ENCODE results near the gene INPP5B. TPM values are rescaled to one million over a fixed set of nuclear protein-coding genes. Genes with fewer than 3 reads are reported as not detected.

Gene INPP5B
- total RNA-seq, 2 experiments from 2014 or later = 44.0 to 48.8 TPM

DNA sequence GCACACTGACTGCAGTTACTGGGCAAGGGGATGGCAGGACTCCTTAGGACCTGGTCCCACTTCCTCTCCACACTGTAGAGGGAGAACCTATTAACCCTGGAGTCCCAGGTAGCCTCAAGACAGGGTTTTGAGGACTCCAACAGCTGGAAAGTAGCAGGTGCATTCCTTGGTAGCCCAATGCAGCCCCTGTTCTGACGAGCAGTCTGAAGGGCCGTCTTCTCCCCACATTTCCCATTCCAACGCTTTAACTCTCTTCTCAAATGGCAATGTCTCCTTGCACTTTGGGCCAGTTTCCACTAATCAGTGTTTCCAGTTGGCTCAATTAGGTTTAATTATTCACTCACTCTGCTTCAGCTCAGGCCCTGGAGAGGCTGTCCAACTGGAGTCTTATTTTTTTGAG is 8.8 kb upstream of the INPP5B start:
- no peaks in the 10 kb centered on the region for H3K9me3 Mint-ChIP-seq
- DNase-seq = no peak
- peaks cover 3% of the 10 kb centered on the region for H3K4me1 Mint-ChIP-seq
- peaks cover 12% of the 10 kb centered on the region for H3K36me3 Mint-ChIP-seq
- H3K4me3 Mint-ChIP-seq = no peak overlapping the region
- H3K27ac Mint-ChIP-seq = no peak overlapping the region
- no peak for ATAC-seq (ENCODE audit: low read depth)
- H3K27me3 Mint-ChIP-seq = no peaks in the 10 kb centered on the region
- POLR2A ChIA-PET = no interaction called here

DNA sequence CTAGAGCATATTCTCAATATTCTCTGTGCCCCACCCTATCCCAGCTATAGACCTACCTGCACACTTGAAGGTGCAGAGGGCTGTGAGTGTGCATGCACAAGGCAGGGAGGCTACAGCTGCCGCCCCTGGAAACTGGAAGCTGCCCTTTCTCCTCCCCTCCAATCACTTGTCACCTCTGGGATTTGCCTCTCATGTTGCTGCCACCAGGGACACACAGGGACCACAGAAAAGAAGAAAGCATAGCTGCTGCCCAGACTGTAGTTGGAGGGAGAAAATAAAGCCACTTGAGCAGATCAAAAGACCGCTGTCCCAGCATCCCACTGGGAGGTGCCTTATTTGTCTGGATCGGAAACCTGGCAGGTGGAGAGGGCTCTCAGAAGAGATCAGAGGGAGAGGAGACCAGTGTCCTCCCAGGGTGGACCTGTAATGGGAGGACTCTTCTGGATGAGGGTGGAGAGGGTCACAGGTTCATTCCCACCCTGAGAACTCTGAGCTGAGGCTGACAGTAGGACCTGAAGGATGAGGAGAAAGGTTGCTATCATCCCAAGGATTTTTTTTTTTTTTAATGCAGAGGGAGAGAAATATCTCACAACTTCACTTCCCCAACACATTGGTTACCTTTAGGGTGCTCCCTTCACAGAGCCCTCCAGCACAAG is 7.6 kb upstream of the INPP5B start:
- DNase-seq = no peak
- no peak for ATAC-seq (ENCODE audit: low read depth)
- Mint-ChIP-seq H3K27ac (peak overlapping the region; percentile 21), H3K4me1 (peaks cover 5% of the 10 kb centered on the region), H3K4me3 (no peak overlapping the region), H3K27me3 (no peaks in the 10 kb centered on the region), H3K36me3 (peaks cover 7% of the 10 kb centered on the region), H3K9me3 (no peaks in the 10 kb centered on the region)
- POLR2A ChIA-PET = no interaction called here

DNA sequence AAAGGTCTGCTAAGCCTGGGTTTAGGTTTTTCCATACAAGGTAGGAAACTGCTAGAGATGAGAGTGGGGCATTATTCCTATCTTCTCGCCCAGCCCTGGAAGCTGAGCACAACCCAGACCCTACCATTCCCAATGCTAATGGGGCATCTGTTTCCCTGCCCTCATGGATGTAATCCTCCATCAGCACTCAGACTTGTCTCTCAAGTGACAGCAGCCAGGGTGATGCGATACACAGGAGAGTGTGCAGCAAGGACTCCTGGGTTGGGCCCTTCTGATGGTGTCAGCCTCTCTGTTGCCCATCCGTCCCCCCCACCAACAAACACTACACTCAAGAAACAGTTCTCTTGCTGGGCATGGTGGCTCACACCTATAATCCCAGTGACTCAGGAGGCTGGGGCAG is 5.9 kb upstream of the INPP5B start:
- no peaks in the 10 kb centered on the region for H3K9me3 Mint-ChIP-seq
- H3K27me3 Mint-ChIP-seq = no peaks in the 10 kb centered on the region
- H3K27ac Mint-ChIP-seq = no peak overlapping the region
- H3K4me1 Mint-ChIP-seq = peaks cover 5% of the 10 kb centered on the region
- ATAC-seq (ENCODE audit: low read depth) (no peak), DNase-seq (no peak)
- POLR2A ChIA-PET = no interaction called here
- H3K4me3 Mint-ChIP-seq = no peak overlapping the region
- peaks cover 7% of the 10 kb centered on the region for H3K36me3 Mint-ChIP-seq

DNA sequence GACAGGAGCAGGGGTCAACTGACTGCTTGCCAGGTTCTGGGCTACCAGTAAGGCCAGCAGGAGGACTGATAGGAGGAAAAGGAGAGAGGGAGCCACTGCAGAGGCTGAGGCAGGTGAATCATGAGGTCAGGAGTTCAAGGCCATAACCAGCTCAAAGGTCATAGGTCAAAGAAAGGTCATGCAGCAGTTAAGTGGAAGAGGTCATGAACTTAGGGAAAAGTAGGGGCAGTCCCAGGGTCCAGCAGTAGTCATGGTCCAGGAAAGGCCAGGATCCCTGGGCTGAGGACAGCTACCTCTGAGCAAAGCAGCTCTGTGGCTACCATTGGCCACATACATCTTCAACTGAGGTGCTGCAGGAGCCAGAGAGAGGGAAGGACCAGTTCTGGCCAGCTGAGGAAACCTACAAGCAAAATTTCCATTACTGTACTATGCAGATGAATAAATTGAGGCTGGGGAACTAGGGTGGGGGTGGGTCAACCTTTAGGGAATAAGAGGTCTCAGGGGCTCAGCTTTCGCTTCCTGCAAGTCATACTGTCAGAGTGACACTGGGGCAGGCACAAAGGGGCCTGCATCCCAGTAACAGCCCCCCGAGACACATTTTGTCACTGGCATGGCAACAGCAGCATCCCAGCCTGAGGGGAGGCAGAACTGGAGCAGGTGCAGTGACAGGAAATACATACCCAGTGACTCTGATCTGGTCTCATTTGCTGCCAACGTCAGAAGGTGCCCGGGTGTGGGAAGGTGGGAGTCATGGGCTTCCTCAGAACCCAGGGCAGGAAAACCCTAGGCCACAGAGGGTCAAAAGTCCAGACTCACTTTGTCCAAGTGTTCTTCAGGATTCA is 5.2 kb upstream of the INPP5B start:
- peaks cover 11% of the 10 kb centered on the region for H3K4me1 Mint-ChIP-seq
- H3K9me3 Mint-ChIP-seq = no peaks in the 10 kb centered on the region
- H3K36me3 Mint-ChIP-seq = peaks cover 4% of the 10 kb centered on the region
- peak; percentile 14 for DNase-seq
- POLR2A ChIA-PET = interaction anchor here (1.1 kb wide), 1 partner anchor 20 kb away, joined by 3 read pairs; no protein-coding TSS in a partner anchor
- H3K27ac Mint-ChIP-seq = no peak overlapping the region
- no peaks in the 10 kb centered on the region for H3K27me3 Mint-ChIP-seq
- no peak overlapping the region for H3K4me3 Mint-ChIP-seq
- ATAC-seq (ENCODE audit: low read depth) = no peak

DNA sequence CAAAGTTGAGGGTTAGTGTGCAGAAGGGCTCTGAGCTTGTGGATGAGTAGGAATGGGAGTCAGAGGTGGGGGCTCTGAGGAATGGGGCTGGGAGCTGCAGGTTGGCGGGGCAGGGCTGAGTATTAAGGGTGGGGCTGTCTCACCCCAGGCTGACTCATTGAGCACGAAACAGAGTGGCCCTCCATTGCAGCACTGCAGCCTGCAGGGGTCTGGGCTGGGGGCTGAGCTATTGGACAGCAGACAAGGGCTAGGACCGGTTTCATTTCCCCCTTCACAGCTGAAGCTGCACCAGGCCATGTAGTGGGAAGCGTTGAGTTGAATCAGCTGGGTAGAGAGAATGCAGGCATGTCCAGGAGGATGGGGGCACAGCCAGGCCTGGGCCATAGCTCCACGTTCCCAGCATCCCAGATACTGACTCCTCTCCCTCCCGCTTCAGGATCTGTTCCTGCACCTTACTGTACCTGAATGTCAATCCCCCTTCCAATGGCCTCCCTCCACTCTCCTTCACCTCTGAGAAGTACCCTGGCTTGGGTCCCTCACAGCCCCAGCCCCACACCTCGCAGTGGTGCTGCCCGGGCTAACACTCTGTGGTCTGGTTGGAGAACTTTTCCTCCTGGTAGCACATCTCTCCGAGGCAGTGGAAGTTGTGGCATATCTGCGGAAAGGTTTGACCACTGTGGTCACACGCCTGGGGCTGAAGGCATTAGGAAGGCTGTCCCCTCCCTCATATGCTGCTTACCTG is 4.4 kb upstream of the INPP5B start:
- Mint-ChIP-seq H3K9me3 (no peaks in the 10 kb centered on the region), H3K4me1 (peaks cover 13% of the 10 kb centered on the region), H3K36me3 (peaks cover 2% of the 10 kb centered on the region), H3K4me3 (no peak overlapping the region), H3K27me3 (no peaks in the 10 kb centered on the region), H3K27ac (no peak overlapping the region)
- peak; percentile 18 for DNase-seq
- ATAC-seq (ENCODE audit: low read depth) = no peak
- POLR2A ChIA-PET = interaction anchor here (1.0 to 1.1 kb wide), 2 partner anchors 12 to 20 kb away, joined by 3 read pairs; no protein-coding TSS in a partner anchor

DNA sequence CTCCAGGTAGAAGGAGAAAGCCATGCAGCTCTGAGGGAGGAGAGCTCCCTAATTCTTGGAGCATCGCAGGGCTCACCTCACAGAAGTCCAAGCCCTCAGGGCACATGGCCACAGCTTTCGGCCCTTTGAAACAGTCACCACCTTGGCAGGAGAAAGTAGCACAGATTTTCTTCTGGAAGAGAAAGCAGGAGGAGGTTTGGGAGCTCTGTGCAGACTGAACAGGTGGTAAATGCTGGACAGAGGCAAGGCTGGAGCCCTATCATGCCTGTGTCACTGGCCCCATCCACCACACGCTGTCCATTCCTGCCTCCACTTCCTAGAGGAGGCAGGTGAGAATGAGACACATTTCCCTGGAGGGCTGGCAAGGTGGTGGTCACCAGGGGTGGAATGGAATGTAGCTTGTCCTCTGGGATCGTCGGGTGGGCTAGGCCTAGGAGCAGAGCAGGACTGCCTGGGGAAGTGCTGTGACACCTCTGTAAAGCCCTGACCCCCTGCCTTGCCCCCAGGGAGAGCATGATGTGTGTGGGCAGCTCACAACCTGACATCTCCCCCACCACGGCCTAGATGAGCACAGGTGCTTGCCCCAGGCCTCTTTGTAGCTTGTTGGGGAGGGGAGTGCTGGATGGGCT is 2.8 kb upstream of the INPP5B start:
- peaks cover 15% of the 10 kb centered on the region for H3K4me1 Mint-ChIP-seq
- H3K27me3 Mint-ChIP-seq = no peaks in the 10 kb centered on the region
- H3K27ac Mint-ChIP-seq = no peak overlapping the region
- no peaks in the 10 kb centered on the region for H3K36me3 Mint-ChIP-seq
- POLR2A ChIA-PET = interaction anchor here (0.8 to 1.9 kb wide), 4 partner anchors 9 to 24 kb away, joined by 3 to 9 read pairs (median 4); no protein-coding TSS in a partner anchor
- H3K9me3 Mint-ChIP-seq = no peaks in the 10 kb centered on the region
- ATAC-seq (ENCODE audit: low read depth) = no peak
- no peak overlapping the region for H3K4me3 Mint-ChIP-seq
- DNase-seq = peak; percentile 26

DNA sequence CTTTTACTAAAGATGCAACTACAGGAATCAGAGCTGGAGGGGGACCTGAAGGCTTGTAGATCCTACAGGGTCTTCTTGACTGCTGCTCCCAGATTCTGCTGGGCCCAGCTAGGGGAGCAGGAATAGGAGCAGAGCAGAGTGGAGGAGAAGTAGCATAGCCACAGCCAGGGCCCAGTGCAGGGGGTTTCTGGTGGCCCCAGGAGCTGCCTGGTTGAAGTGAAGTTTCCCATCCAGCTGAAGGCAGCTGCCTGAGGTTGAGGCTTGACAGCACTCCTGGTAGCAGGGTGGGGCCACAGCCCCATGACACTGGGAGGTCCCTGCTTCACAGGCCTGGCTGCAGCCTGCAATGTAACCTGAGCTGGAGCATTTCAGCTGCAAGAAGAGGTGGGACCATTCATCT is 2.0 kb upstream of the INPP5B start:
- Mint-ChIP-seq H3K27me3 (no peaks in the 10 kb centered on the region), H3K27ac (no peak overlapping the region)
- no peak for ATAC-seq (ENCODE audit: low read depth)

DNA sequence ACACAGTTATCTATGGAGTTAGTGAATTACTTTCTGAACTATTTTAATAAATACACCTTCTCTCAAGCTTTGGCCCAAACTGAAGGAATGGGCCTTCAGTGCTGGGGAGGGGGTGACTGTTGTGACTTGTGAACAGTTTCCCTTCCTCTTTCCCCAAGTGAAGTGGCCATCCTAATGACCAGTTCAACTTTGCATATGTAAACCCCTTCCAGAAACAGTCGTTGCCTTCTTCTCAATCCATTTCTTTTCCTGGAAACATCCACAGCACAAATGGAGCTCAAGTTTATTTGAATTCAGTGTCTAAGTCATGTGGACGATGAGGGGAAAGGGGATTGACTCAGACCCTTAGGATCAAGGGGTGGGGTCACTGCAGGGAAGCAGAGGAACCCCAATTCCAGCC is 1.3 kb upstream of the INPP5B start:
- POLR2A ChIA-PET = no interaction called here
- DNase-seq = no peak
- no peak overlapping the region for H3K4me3 Mint-ChIP-seq
- no peaks in the 10 kb centered on the region for H3K27me3 Mint-ChIP-seq
- H3K36me3 Mint-ChIP-seq = peaks cover 3% of the 10 kb centered on the region
- H3K9me3 Mint-ChIP-seq = no peaks in the 10 kb centered on the region
- H3K27ac Mint-ChIP-seq = no peak overlapping the region
- peaks cover 15% of the 10 kb centered on the region for H3K4me1 Mint-ChIP-seq
- ATAC-seq (ENCODE audit: low read depth) = no peak

More for the DNA sequence above, 2.0 kb upstream of the INPP5B start:
- Mint-ChIP-seq H3K9me3 (no peaks in the 10 kb centered on the region), H3K4me1 (peaks cover 15% of the 10 kb centered on the region), H3K36me3 (no peaks in the 10 kb centered on the region), H3K4me3 (no peak overlapping the region)
- DNase-seq = peak; percentile 21
- POLR2A ChIA-PET = interaction anchor here (0.8 to 1.9 kb wide), 4 partner anchors 8 to 23 kb away, joined by 3 to 9 read pairs (median 4); no protein-coding TSS in a partner anchor

DNA sequence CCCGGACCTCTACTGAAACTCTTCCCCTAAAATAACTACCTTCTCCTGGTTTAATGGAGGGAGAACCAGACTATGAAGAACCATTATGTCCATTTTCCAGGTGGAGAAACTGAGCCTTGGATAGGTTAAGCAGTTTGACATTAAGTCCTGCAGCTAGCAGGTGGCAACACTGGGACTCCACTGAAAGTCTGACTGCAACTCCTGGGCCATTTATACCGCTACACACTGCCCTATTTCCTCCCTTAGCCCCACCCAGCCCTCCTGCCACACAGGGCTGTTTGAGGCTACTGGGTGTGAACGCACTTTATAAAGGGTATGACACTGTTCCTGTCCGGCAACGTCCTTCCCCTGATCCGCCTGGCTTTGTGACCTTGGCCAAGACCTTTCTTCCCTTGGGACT is 511 bp upstream of the INPP5B start:
- DNase-seq = peak; percentile 25
- POLR2A ChIA-PET = interaction anchor here (0.9 to 1.2 kb wide), 4 partner anchors 22 to 139 kb away, joined by 3 to 6 read pairs (median 3); partner anchors contain the start of genes C1orf122 and YRDC
- H3K27me3 Mint-ChIP-seq = no peaks in the 10 kb centered on the region
- H3K9me3 Mint-ChIP-seq = no peaks in the 10 kb centered on the region
- peak overlapping the region; percentile 100 for H3K27ac Mint-ChIP-seq
- ATAC-seq (ENCODE audit: low read depth) = no peak
- H3K4me3 Mint-ChIP-seq = peak overlapping the region; percentile 100
- H3K4me1 Mint-ChIP-seq = peaks cover 15% of the 10 kb centered on the region
- H3K36me3 Mint-ChIP-seq = peaks cover 4% of the 10 kb centered on the region

DNA sequence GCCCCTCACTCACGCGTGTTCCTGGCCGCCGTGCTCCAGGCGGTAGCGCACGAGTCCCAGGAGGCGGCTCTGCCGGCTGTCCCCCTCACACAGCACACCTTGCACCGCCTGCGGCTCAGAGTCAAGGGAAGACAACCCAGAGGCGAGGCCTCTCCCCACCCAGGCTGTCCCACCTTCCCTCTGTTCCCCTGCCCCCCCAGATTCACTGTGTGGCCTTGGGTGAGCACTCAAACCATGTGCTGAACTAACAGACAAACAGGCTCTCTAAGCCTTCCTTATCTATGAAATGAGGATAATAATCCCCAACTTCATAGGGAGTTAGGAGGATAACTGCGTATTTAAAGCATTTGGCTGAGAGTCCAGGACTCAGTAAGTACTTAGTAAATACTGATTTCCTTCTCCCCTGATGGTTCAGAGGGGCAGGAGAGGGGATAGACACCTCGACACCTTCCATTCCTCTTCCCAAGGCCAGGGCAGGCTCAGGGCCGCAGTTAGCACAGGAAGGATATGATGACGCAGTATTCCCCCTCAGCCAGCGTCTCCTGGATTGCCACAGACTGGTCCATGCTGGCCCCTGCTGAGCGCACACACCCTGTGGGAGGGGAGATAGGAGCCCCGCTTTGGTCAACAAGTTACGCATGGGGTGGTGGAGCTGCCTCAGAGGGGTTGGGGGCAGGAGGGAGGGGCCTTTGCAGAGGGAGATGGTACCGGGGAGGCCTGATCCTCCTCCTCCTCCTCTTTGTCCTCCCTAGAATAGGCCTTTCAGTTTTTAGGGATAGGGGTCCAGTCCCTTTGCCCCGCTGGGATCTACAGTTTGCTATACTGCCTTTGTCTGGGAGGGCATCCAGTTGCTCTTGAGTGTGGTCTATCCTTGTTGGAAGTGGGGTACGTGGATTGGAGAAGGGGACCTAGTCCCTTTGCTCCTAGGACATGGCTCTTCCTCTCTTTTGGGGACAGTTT is 830 bp downstream of the INPP5B start:
- peak overlapping the region; percentile 100 for H3K4me3 Mint-ChIP-seq
- peak overlapping the region; percentile 100 for H3K27ac Mint-ChIP-seq
- ATAC-seq (ENCODE audit: low read depth) (no peak), DNase-seq (peak; percentile 33)
- peaks cover 7% of the 10 kb centered on the region for H3K36me3 Mint-ChIP-seq
- peaks cover 12% of the 10 kb centered on the region for H3K4me1 Mint-ChIP-seq
- POLR2A ChIA-PET = interaction anchor here (0.9 to 1.2 kb wide), 3 partner anchors 21 to 138 kb away, joined by 3 to 6 read pairs (median 3); partner anchors contain the start of genes C1orf122 and YRDC
- H3K9me3 Mint-ChIP-seq = no peaks in the 10 kb centered on the region
- H3K27me3 Mint-ChIP-seq = no peaks in the 10 kb centered on the region

DNA sequence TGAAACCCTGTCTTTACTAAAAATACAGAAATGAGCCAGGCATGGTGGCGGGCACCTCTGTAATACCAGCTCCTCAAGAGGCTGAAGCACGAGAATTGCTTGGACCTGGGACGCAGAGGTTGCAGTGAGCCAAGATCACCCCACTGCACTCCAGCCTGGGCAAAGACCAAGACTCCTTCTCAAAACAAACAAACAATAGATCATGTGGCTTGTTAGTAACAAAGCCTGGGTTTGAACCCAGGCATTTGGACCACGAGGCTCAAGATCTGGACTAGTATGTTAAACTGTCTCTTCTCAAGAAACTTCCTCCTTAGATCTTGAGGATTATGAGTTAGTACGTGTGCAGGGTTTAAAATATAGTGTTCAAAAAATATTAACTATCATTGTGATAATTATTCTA is 1.6 kb downstream of the INPP5B start:
- no peak overlapping the region for H3K27ac Mint-ChIP-seq
- H3K36me3 Mint-ChIP-seq = peaks cover 8% of the 10 kb centered on the region
- POLR2A ChIA-PET = interaction anchor here (1.6 kb wide), 1 partner anchor 14 kb away, joined by 6 read pairs; no protein-coding TSS in a partner anchor

DNA sequence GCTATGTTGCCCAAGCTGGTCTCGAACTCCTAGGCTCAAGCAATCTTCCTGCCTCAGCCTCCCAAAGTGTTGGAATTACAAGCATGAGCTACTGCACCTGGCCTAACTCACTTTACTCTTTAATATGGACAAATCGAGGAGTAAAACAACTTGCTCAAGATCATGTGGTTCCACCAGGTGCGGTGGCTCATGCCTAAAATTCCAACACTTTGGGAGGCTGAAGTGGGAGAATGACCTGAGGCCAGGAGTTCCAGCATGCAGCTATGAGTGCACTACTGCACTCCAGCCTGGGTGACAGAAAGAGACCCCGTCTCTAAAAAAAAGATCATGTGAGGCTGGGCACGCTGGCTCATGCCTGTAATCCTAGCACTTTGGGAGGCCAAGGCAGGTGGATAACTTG is 2.0 kb downstream of the INPP5B start:
- Mint-ChIP-seq H3K4me1 (peaks cover 10% of the 10 kb centered on the region), H3K36me3 (peaks cover 8% of the 10 kb centered on the region), H3K27ac (no peak overlapping the region), H3K4me3 (no peak overlapping the region), H3K9me3 (no peaks in the 10 kb centered on the region), H3K27me3 (no peaks in the 10 kb centered on the region)
- ATAC-seq (ENCODE audit: low read depth) = no peak
- POLR2A ChIA-PET = interaction anchor here (1.6 kb wide), 1 partner anchor 13 kb away, joined by 6 read pairs; no protein-coding TSS in a partner anchor
- DNase-seq = no peak

More for the DNA sequence above, 1.6 kb downstream of the INPP5B start:
- no peak for DNase-seq
- peak overlapping the region; percentile 16 for H3K4me3 Mint-ChIP-seq
- no peaks in the 10 kb centered on the region for H3K27me3 Mint-ChIP-seq
- peaks cover 12% of the 10 kb centered on the region for H3K4me1 Mint-ChIP-seq
- H3K9me3 Mint-ChIP-seq = no peaks in the 10 kb centered on the region
- no peak for ATAC-seq (ENCODE audit: low read depth)
